Vagina (tissue), 2 donors: Measurements from ENCODE around the gene PCBP3. TPM values are rescaled to one million over a fixed set of nuclear protein-coding genes. Genes with fewer than 3 reads are reported as not detected.

Experiments
- DNase-seq, 2 donors: peaks; one replicate each; pipeline ENCODE4 v3.0.0-alpha.2; 2017; ENCODE audit errors: extremely low spot score in 2 of 2
- H3K27ac ChIP-seq: fragments of 200-600 bp; sonication (generic); one replicate; pipeline ENCODE4 v1.5.1; 2019
- H3K27me3 ChIP-seq: fragments of 200-600 bp; sonication (generic); one replicate; pipeline ENCODE4 v1.5.1; 2019
- H3K36me3 ChIP-seq, 2 donors: fragments of 200-600 bp; sonication (generic); one replicate each; pipeline ENCODE4 v1.5.1; 2017 to 2019
- H3K4me1 ChIP-seq: fragments of 200-600 bp; sonication (generic); one replicate; pipeline ENCODE4 v1.5.1; 2019
- H3K4me3 ChIP-seq, 2 donors: fragments of 200-600 bp; sonication (generic); 1 replicate in 1 of 2; 2 replicates in 1 of 2; pipeline ENCODE4 v1.5.1; 2016 to 2019
- H3K9me3 ChIP-seq: fragments of 200-600 bp; sonication (generic); one replicate; pipeline ENCODE4 v1.5.1; 2019
- CTCF ChIP-seq, 3 experiments: fragments of 450-650 bp in 2 of 3; fragments of 200-600 bp in 1 of 3; sonication (generic) in 1 of 3; IDR thresholded peaks; one replicate each; pipeline ENCODE4 v1.5.1; 2017 to 2019; ENCODE audit warnings: antibody characterized with exemption in 3 of 3, mild to moderate bottlenecking in 2 of 3, moderate library complexity in 2 of 3
- POLR2A ChIP-seq, 2 donors: fragments of 450-650 bp; IDR thresholded peaks; one replicate each; pipeline ENCODE4 v1.6.1; 2017; ENCODE audit warnings: antibody characterized with exemption in 2 of 2, mild to moderate bottlenecking in 2 of 2, moderate library complexity in 2 of 2
- POLR2AphosphoS5 ChIP-seq, 2 donors: sonication (generic); formaldehyde crosslinking; IDR thresholded peaks; one replicate each; pipeline ENCODE4 v1.9.0; 2017; ENCODE audit warnings: antibody characterized with exemption in 2 of 2, mild to moderate bottlenecking in 2 of 2, low read depth in 1 of 2; ENCODE audit not compliant: insufficient read depth in 1 of 2
- intact Hi-C: fragments of 100-400 bp; cut with DNase I; formaldehyde crosslinking; loops from one replicate; pipeline ENCODE4 v1.15.1; 2023
- total RNA-seq: library from RNA; depleted of rRNA; stranded (reverse); fragments of >200 nt; gene quantifications from one replicate; pipeline ENCODE4 v1.2.3, GENCODE V29; 2016

The PCBP3 gene
- total RNA-seq, 1 donor from 2014 or later: 4.9 TPM

- Histone ChIP-seq H3K27ac (no peak overlapping the region), H3K36me3 (no peaks in the 10 kb centered on the region), H3K4me1 (no peaks in the 10 kb centered on the region), H3K27me3 (no peaks in the 10 kb centered on the region), H3K9me3 (no peaks in the 10 kb centered on the region), H3K4me3 (no peak overlapping the region)
- TF ChIP-seq POLR2A (IDR thresholded peaks at IDR 0.05): no peak
- no peak for TF ChIP-seq CTCF (IDR thresholded peaks at IDR 0.05)
- no peak for TF ChIP-seq POLR2AphosphoS5 (IDR thresholded peaks at IDR 0.05; ENCODE audit: insufficient read depth in 1 of 2, low read depth in 1 of 2)
- intact Hi-C loops: no loop called here
- no peak for DNase-seq
Measured at GRCh38 chr21:45931397-45931969, 288.0 kb downstream of the PCBP3 start.

- Histone ChIP-seq H3K27me3 (no peaks in the 10 kb centered on the region), H3K9me3 (no peaks in the 10 kb centered on the region), H3K4me3 (no peak overlapping the region), H3K36me3 (no peaks in the 10 kb centered on the region), H3K4me1 (no peaks in the 10 kb centered on the region), H3K27ac (no peak overlapping the region)
- DNase-seq: no peak
- TF ChIP-seq CTCF (IDR thresholded peaks at IDR 0.05): no peak
- no peak for TF ChIP-seq POLR2AphosphoS5 (IDR thresholded peaks at IDR 0.05; ENCODE audit: insufficient read depth in 1 of 2, low read depth in 1 of 2)
- TF ChIP-seq POLR2A (IDR thresholded peaks at IDR 0.05): no peak
- intact Hi-C loops: no loop called here
Measured at GRCh38 chr21:45932922-45933502, 289.5 kb downstream of the PCBP3 start.

- DNase-seq: no peak
- intact Hi-C loops: no loop called here
- H3K27ac ChIP-seq: no peak overlapping the region
- H3K27me3 ChIP-seq: no peaks in the 10 kb centered on the region
- no peaks in the 10 kb centered on the region for H3K9me3 ChIP-seq
- H3K36me3 ChIP-seq: no peaks in the 10 kb centered on the region
- no peaks in the 10 kb centered on the region for H3K4me1 ChIP-seq
- TF ChIP-seq POLR2AphosphoS5 (IDR thresholded peaks at IDR 0.05; ENCODE audit: insufficient read depth in 1 of 2, low read depth in 1 of 2) (no peak), CTCF (IDR thresholded peaks at IDR 0.05) (no peak)
- no peak overlapping the region for H3K4me3 ChIP-seq
Measured at GRCh38 chr21:45934085-45934484, 290.6 kb downstream of the PCBP3 start.

GRCh38 chr21:45934554-45934953 is 291.0 kb downstream of the PCBP3 start:
- H3K4me3 ChIP-seq: no peak overlapping the region
- H3K27me3 ChIP-seq: no peaks in the 10 kb centered on the region
- intact Hi-C loops: no loop called here
- no peaks in the 10 kb centered on the region for H3K9me3 ChIP-seq
- no peak for DNase-seq
- H3K36me3 ChIP-seq: no peaks in the 10 kb centered on the region
- H3K27ac ChIP-seq: no peak overlapping the region
- no peaks in the 10 kb centered on the region for H3K4me1 ChIP-seq
- TF ChIP-seq CTCF (IDR thresholded peaks at IDR 0.05) (no peak), POLR2A (IDR thresholded peaks at IDR 0.05) (no peak), POLR2AphosphoS5 (IDR thresholded peaks at IDR 0.05; ENCODE audit: insufficient read depth in 1 of 2, low read depth in 1 of 2) (no peak)

- H3K4me1 ChIP-seq: no peaks in the 10 kb centered on the region
- TF ChIP-seq POLR2AphosphoS5 (IDR thresholded peaks at IDR 0.05; ENCODE audit: insufficient read depth in 1 of 2, low read depth in 1 of 2): no peak
- no peak for TF ChIP-seq CTCF (IDR thresholded peaks at IDR 0.05)
- TF ChIP-seq POLR2A (IDR thresholded peaks at IDR 0.05): no peak
- H3K4me3 ChIP-seq: no peak overlapping the region
- no peak for DNase-seq
- no peak overlapping the region for H3K27ac ChIP-seq
- no peaks in the 10 kb centered on the region for H3K36me3 ChIP-seq
- intact Hi-C loops: no loop called here
- no peaks in the 10 kb centered on the region for H3K27me3 ChIP-seq
- H3K9me3 ChIP-seq: no peaks in the 10 kb centered on the region
Measured at GRCh38 chr21:45935628-45936027, 292.1 kb downstream of the PCBP3 start.
